ENCODE measurements around the gene ADGRV1.

The ADGRV1 gene

GRCh38 chr5:90881626-90882150 is 323.1 kb downstream of the ADGRV1 start:
- no peak for DNase-seq

GRCh38 chr5:90882448-90882847 is 323.9 kb downstream of the ADGRV1 start:
- no peak for DNase-seq

- no peak for DNase-seq
Observed at GRCh38 chr5:90885180-90885868, 326.7 kb downstream of the ADGRV1 start.

GRCh38 chr5:90886381-90886780 is 327.8 kb downstream of the ADGRV1 start:
- no peak for DNase-seq

GRCh38 chr5:90888511-90889324 is 330.1 kb downstream of the ADGRV1 start:
- peak; percentile 12 for DNase-seq

GRCh38 chr5:90889325-90889600 is 330.7 kb downstream of the ADGRV1 start:
- no peak for DNase-seq

- no peak for DNase-seq
Observed at GRCh38 chr5:90890180-90890579, 331.6 kb downstream of the ADGRV1 start.

GRCh38 chr5:90894866-90895420 is 336.3 kb downstream of the ADGRV1 start:
- no peak for DNase-seq

GRCh38 chr5:90897618-90898017 is 339.0 kb downstream of the ADGRV1 start:
- DNase-seq = no peak

- no peak for DNase-seq
Observed at GRCh38 chr5:90898326-90899013, 339.9 kb downstream of the ADGRV1 start.

GRCh38 chr5:90899014-90899604 is 340.5 kb downstream of the ADGRV1 start:
- no peak for DNase-seq

GRCh38 chr5:90901261-90901660 is 342.7 kb downstream of the ADGRV1 start:
- DNase-seq = no peak

- no peak for DNase-seq
Observed at GRCh38 chr5:90902170-90902569, 343.6 kb downstream of the ADGRV1 start.

- DNase-seq = no peak
Observed at GRCh38 chr5:90902651-90903386, 344.2 kb downstream of the ADGRV1 start.

GRCh38 chr5:90909101-90909503 is 350.5 kb downstream of the ADGRV1 start:
- DNase-seq = no peak

GRCh38 chr5:90909940-90910339 is 351.3 kb downstream of the ADGRV1 start:
- DNase-seq = no peak

- no peak for DNase-seq
Observed at GRCh38 chr5:90911169-90911568, 352.6 kb downstream of the ADGRV1 start.

- no peak for DNase-seq
Observed at GRCh38 chr5:90912476-90912875, 353.9 kb downstream of the ADGRV1 start.

- no peak for DNase-seq
Observed at GRCh38 chr5:90915393-90915792, 356.8 kb downstream of the ADGRV1 start.

GRCh38 chr5:90916947-90917800 is 358.6 kb downstream of the ADGRV1 start:
- DNase-seq = no peak

GRCh38 chr5:90917928-90918668 is 359.5 kb downstream of the ADGRV1 start:
- no peak for DNase-seq

All from NCI-H1105 (cell line).